OCI-M2 (cell line): ENCODE data around the gene CIC.
"Not testable (repeated sequence)": the region's sequence is repeated elsewhere in the genome, so short reads cannot be mapped to it uniquely, and the experiment has no call there.

Source experiments
- DNase-seq: peaks from one replicate; lab custom pipeline; 2025; ENCODE audit not compliant: unreplicated experiment; lab: John Stamatoyannopoulos, UW

Gene CIC

GRCh38 chr19:42328106-42328505 lies 59.1 kb downstream of the CIC start:
- DNase-seq = no peak

- DNase-seq = no peak
These were observed 59.8 kb downstream of the CIC start for GRCh38 chr19:42328854-42329253.

GRCh38 chr19:42330241-42330711 lies 61.2 kb downstream of the CIC start:
- DNase-seq = no peak

GRCh38 chr19:42331333-42331732 lies 62.3 kb downstream of the CIC start:
- not testable (repeated sequence) for DNase-seq

- no peak for DNase-seq
These were observed 63.0 kb downstream of the CIC start for GRCh38 chr19:42332059-42332458.

GRCh38 chr19:42333018-42333417 lies 64.0 kb downstream of the CIC start:
- DNase-seq = no peak

- no peak for DNase-seq
These were observed 65.1 kb downstream of the CIC start for GRCh38 chr19:42333975-42334696.

GRCh38 chr19:42334697-42335373 lies 65.8 kb downstream of the CIC start:
- no peak for DNase-seq

- DNase-seq = no peak
These were observed 66.4 kb downstream of the CIC start for GRCh38 chr19:42335374-42335936.

GRCh38 chr19:42335971-42336370 lies 66.9 kb downstream of the CIC start:
- no peak for DNase-seq

GRCh38 chr19:42339126-42339860 lies 70.2 kb downstream of the CIC start:
- not testable (repeated sequence) for DNase-seq

- DNase-seq = not testable (repeated sequence)
These were observed 70.9 kb downstream of the CIC start for GRCh38 chr19:42339922-42340321.

GRCh38 chr19:42343344-42344110 lies 74.5 kb downstream of the CIC start:
- DNase-seq = no peak

GRCh38 chr19:42344336-42344893 lies 75.4 kb downstream of the CIC start:
- no peak for DNase-seq
